ENCODE results near the gene ATOH8. TPM values are rescaled to one million over a fixed set of nuclear protein-coding genes. Genes with fewer than 3 reads are reported as not detected.

Gene ATOH8
- total RNA-seq, 1 experiment from 2014 or later: 0.20 TPM

GRCh38 chr2:85785027-85785822 is 31.4 kb downstream of the ATOH8 start:
- no CpG with 5 or more reads among the region's 25 CpGs for WGBS (ENCODE audit: extremely low coverage, insufficient read length, low lambda C conversion rate)
- H3K27ac ChIP-seq (ENCODE audit: insufficient read length, low read depth, low read length): no peak overlapping the region
- no peaks in the 10 kb centered on the region for H4K20me1 ChIP-seq (ENCODE audit: control insufficient read depth, insufficient read depth, insufficient read length)
- Mint-ChIP-seq H3K36me3 (ENCODE audit: insufficient read depth in 1 of 3, low read depth in 3 of 3) (no peaks in the 10 kb centered on the region; a peak in 1 of 7 replicates), H3K27ac (peak overlapping the region in 1 of 3 experiments; percentile 40; a peak in 1 of 7 replicates), H3K4me3 (no peak overlapping the region), H3K4me1 (peaks cover 4 to 14% of the 10 kb centered on the region in 2 experiments; a peak in 3 of 4 replicates), H3K27me3 (ENCODE audit: low read depth) (peaks cover 2% of the 10 kb centered on the region; the same call in 1 of the 2 replicates), H3K9me3 (no peaks in the 10 kb centered on the region)
- H3K14ac ChIP-seq (ENCODE audit: insufficient read depth, low read length): no peak overlapping the region; the same call in 1 of the 2 replicates
- H2AFZ ChIP-seq (ENCODE audit: low read length): no peak overlapping the region
- no peak overlapping the region for H3K4ac ChIP-seq (ENCODE audit: low read depth, low read length)
- H2BK12ac ChIP-seq (ENCODE audit: insufficient read length, low read depth, low read length): no peak overlapping the region
- H3K56ac ChIP-seq (ENCODE audit: insufficient read length, low read depth, low read length): no peak overlapping the region
- no peak overlapping the region for H3K9ac ChIP-seq (ENCODE audit: extremely low read depth, insufficient read length, low read length)
- no peak overlapping the region for H3T11ph ChIP-seq (ENCODE audit: low read length)
- TF ChIP-seq CTCF (conservative IDR thresholded peaks at IDR 0.05): no peak
- no peak overlapping the region for H2BK120ac ChIP-seq (ENCODE audit: low read depth, low read length, poor library complexity, severe bottlenecking)
- H3K4me2 ChIP-seq (ENCODE audit: insufficient read depth, insufficient read length, low read length): no peak overlapping the region
- H3K23ac ChIP-seq (ENCODE audit: insufficient read length, low read depth, low read length): no peak overlapping the region
- no peak overlapping the region for H4K5ac ChIP-seq (ENCODE audit: insufficient read length, low read depth, low read length)
- H3K4me1 ChIP-seq (ENCODE audit: insufficient read depth, low read length): no peaks in the 10 kb centered on the region
- no peak overlapping the region for H4K8ac ChIP-seq (replicated peaks; ENCODE audit: insufficient read length, low read depth, low read length)
- no peak overlapping the region for H3K18ac ChIP-seq (ENCODE audit: insufficient read length, low read depth, low read length)
- DNase-seq: no peak
- H3K79me1 ChIP-seq (ENCODE audit: insufficient read depth, low read depth, low read length, poor library complexity, severe bottlenecking): no peaks in the 10 kb centered on the region
- H4K91ac ChIP-seq (ENCODE audit: insufficient read length, low read depth, low read length): no peak overlapping the region
- H3K79me2 ChIP-seq (ENCODE audit: insufficient read depth, low read length): no peaks in the 10 kb centered on the region
- H2AK5ac ChIP-seq (ENCODE audit: insufficient read length, low read length): no peak overlapping the region
- no peak overlapping the region for H2BK15ac ChIP-seq (ENCODE audit: low read depth, low read length)
- no peaks in the 10 kb centered on the region for H3K9me3 ChIP-seq (ENCODE audit: control insufficient read depth, low read depth, low read length)
- no peaks in the 10 kb centered on the region for H3K27me3 ChIP-seq (ENCODE audit: insufficient read depth, low read length)
- no peak overlapping the region for H2BK20ac ChIP-seq (ENCODE audit: low read depth, low read length, poor library complexity, severe bottlenecking)
- H2BK5ac ChIP-seq (ENCODE audit: insufficient read length, low read length): no peak overlapping the region
- no peaks in the 10 kb centered on the region for H3K23me2 ChIP-seq (ENCODE audit: insufficient read length, low read depth, low read length, poor library complexity, severe bottlenecking)
